GM12878 (cell line): ENCODE measurements around the gene SHROOM2.

Experiments
- CHD4 ChIP-seq: fragments of 200-600 bp; sonication (generic); IDR thresholded peaks from 2 replicates; pipeline ENCODE4 v1.6.1; 2016; ENCODE audit warnings: mild to moderate bottlenecking
- RELA ChIP-seq: fragments of 450-650 bp; IDR thresholded peaks from 2 replicates; pipeline ENCODE4 v1.8.0; 2014; ENCODE audit warnings: borderline replicate concordance; ENCODE audit not compliant: partially characterized antibody
- SP1 ChIP-seq: IDR thresholded peaks from one replicate; pipeline ENCODE4 v1.6.1; 2011; ENCODE audit warnings: low read depth, low read length

DNA sequence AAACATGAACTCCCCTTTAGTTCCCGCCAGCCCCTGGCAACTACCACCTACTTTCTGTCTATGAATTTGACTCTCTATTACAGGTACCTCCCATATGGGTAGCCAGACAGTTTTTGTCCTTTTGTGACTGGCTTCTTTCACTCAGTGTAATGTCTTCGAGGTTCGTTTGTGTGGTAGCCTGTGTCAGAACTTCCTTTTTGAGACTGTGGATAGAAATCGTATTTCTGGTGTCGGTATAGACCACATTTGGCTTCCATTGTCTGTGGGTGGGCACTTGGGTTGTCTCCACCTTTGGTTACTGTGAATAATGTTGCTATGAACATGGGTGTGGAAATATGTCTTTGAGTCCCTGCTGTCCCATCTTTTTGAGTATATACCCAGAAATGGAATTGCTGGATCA, 175.5 kb downstream of the SHROOM2 start:
- TF ChIP-seq SP1 (no peak), RELA (no peak), CHD4 (no peak)
